ENCODE results near the gene MPV17.
"Not testable (repeated sequence)": the region's sequence is repeated elsewhere in the genome, so short reads cannot be mapped to it uniquely, and the experiment has no call there.

The MPV17 gene

GRCh38 chr2:27268296-27268695 lies 54.6 kb downstream of the MPV17 start:
- peaks cover 10% of the 10 kb centered on the region for H3K4me1 Mint-ChIP-seq
- H3K9me3 Mint-ChIP-seq, H3K4me3 Mint-ChIP-seq, ATAC-seq, DNase-seq, H3K27ac Mint-ChIP-seq: not testable (repeated sequence)
- peaks cover 11% of the 10 kb centered on the region for H3K27me3 Mint-ChIP-seq

GRCh38 chr2:27265536-27265870 lies 57.4 kb downstream of the MPV17 start:
- H3K27me3 Mint-ChIP-seq, result peaks cover 27% of the 10 kb centered on the region
- peak overlapping the region; percentile 45 to 51 for H3K4me3 Mint-ChIP-seq
- no peak overlapping the region for H3K27ac Mint-ChIP-seq
- H3K9me3 Mint-ChIP-seq, result no peaks in the 10 kb centered on the region
- DNase-seq (no peak), ATAC-seq (no peak)
- peaks cover 26% of the 10 kb centered on the region for H3K4me1 Mint-ChIP-seq

- Mint-ChIP-seq H3K4me3 (peak overlapping the region; percentile 90 to 95), H3K27ac (peak overlapping the region in 1 of 2 donors; percentile 28), H3K27me3 (peaks cover 28% of the 10 kb centered on the region), H3K4me1 (peaks cover 26% of the 10 kb centered on the region), H3K9me3 (no peaks in the 10 kb centered on the region)
- ATAC-seq (peak; percentile 76), DNase-seq (peak; percentile 58 to 77)
Measured at GRCh38 chr2:27264753-27265535, 58.0 kb downstream of the MPV17 start.

- peak in 1 of 2 donors; percentile 39 for DNase-seq
- H3K4me1 Mint-ChIP-seq, result peaks cover 26% of the 10 kb centered on the region
- ATAC-seq, result peak; percentile 73
- peaks cover 28% of the 10 kb centered on the region for H3K27me3 Mint-ChIP-seq
- peak overlapping the region in 1 of 2 donors; percentile 80 for H3K27ac Mint-ChIP-seq
- H3K9me3 Mint-ChIP-seq, result no peaks in the 10 kb centered on the region
- H3K4me3 Mint-ChIP-seq, result peak overlapping the region; percentile 90 to 95
Measured at GRCh38 chr2:27264253-27264752, 58.6 kb downstream of the MPV17 start.

- peaks cover 34% of the 10 kb centered on the region for H3K27me3 Mint-ChIP-seq
- ATAC-seq (no peak), DNase-seq (no peak)
- H3K4me3 Mint-ChIP-seq, result peak overlapping the region; percentile 90 to 95
- H3K4me1 Mint-ChIP-seq, result peaks cover 26% of the 10 kb centered on the region
- peak overlapping the region in 1 of 2 donors; percentile 80 for H3K27ac Mint-ChIP-seq
- H3K9me3 Mint-ChIP-seq, result no peaks in the 10 kb centered on the region
Measured at GRCh38 chr2:27263287-27264252, 59.3 kb downstream of the MPV17 start.

GRCh38 chr2:27262379-27263286 lies 60.3 kb downstream of the MPV17 start, which contains the start of gene SLC30A3:
SLC30A3 (minus strand) TSS chr2:27263047; CDS start chr2:27262906, 141 bp downstream.
- Mint-ChIP-seq H3K27me3 (peaks cover 43% of the 10 kb centered on the region), H3K9me3 (no peaks in the 10 kb centered on the region), H3K27ac (peak within 1 kb of the TSS in 1 of 2 donors; percentile 76), H3K4me3 (peak within 1 kb of the TSS; percentile 90 to 95), H3K4me1 (peaks cover 26% of the 10 kb centered on the region)
- ATAC-seq, result peak; percentile 59
- DNase-seq, result peak; percentile 50 to 57

GRCh38 chr2:27261926-27262298 lies 61.0 kb downstream of the MPV17 start:
- ATAC-seq, result no peak

GRCh38 chr2:27261241-27261925 lies 61.5 kb downstream of the MPV17 start:
- Mint-ChIP-seq H3K9me3 (no peaks in the 10 kb centered on the region), H3K27ac (no peak overlapping the region), H3K4me3 (peak overlapping the region; percentile 66 to 78), H3K4me1 (peaks cover 26% of the 10 kb centered on the region), H3K27me3 (peaks cover 56% of the 10 kb centered on the region)
- DNase-seq (no peak), ATAC-seq (no peak)

More at GRCh38 chr2:27261926-27262298, 61.0 kb downstream of the MPV17 start:
- Mint-ChIP-seq H3K4me3 (peak overlapping the region; percentile 66 to 78), H3K9me3 (no peaks in the 10 kb centered on the region), H3K27ac (no peak overlapping the region), H3K4me1 (peaks cover 26% of the 10 kb centered on the region), H3K27me3 (peaks cover 50% of the 10 kb centered on the region)
- DNase-seq, result no peak
